K562 (cell line): ENCODE results near the gene CDCA4. TPM values are rescaled to one million over a fixed set of nuclear protein-coding genes. Genes with fewer than 3 reads are reported as not detected.

Experiments used
- ATAC-seq: fragments of 200-7000 bp; cut with Tn5 transposase; 3 replicates; pipeline ENCODE4 v1.9.1; 2020; ENCODE audit warnings: moderate library complexity
- BruUV-seq: library from RNA; stranded (reverse); fragments of 400-500 nt; replicated peaks from 2 replicates; lab custom pipeline; 2021; lab: Mats Ljungman, UMichigan
- CTCF ChIA-PET: fragments of 300-600 bp; formaldehyde crosslinking; extraction: SDS; loops from one replicate; lab custom pipeline; 2021; ENCODE audit warnings: low intra/inter-chr PET ratio; lab: Yijun Ruan, JAX
- POLR2A ChIA-PET: fragments of 300-600, 350-650 bp; sonication (Branson Sonifier 250); formaldehyde crosslinking; extraction: SDS; loops from one replicate; lab custom pipeline; 2021; ENCODE audit warnings: antibody characterized with exemption, inconsistent platforms; lab: Yijun Ruan, JAX
- DNase-seq, 4 experiments: peaks; one replicate each; pipeline versions ENCODE4 v3.0.0 to v3.0.0-alpha.2; 2011 to 2018; ENCODE audit warnings: low spot score in 3 of 4, mixed read lengths in 3 of 4; ENCODE audit errors: extremely low read depth in 1 of 4
- FAIRE-seq: peaks from 2 replicates; lab custom pipeline; 2011; peaks lifted over from hg19 to GRCh38; lab: Jason Lieb, UNC
- H2AFZ ChIP-seq: 2 replicates; pipeline ENCODE4 v1.6.0; 2011; ENCODE audit warnings: low read depth, low read length, control low read depth, inconsistent platforms
- H3K27ac ChIP-seq: fragments of 200-600 bp; 3 replicates; pipeline ENCODE4 v1.8.0; 2011; ENCODE audit warnings: low read depth, mild to moderate bottlenecking, control low read depth, inconsistent platforms, low read length, moderate library complexity, mixed read lengths; ENCODE audit errors: extremely low read depth
- H3K27me3 ChIP-seq, 2 experiments: fragments of 300-600 bp in 1 of 2; 2 replicates in 1 of 2; 3 replicates in 1 of 2; pipeline versions ENCODE4 v1.6.0 to v1.8.0; 2011; ENCODE audit warnings: inconsistent platforms in 2 of 2, low read length in 2 of 2, mild to moderate bottlenecking in 1 of 2, mixed read lengths in 1 of 2, moderate library complexity in 1 of 2; ENCODE audit not compliant: control insufficient read depth in 2 of 2, insufficient read depth in 2 of 2
- H3K36me3 ChIP-seq: fragments of 300-600 bp; 3 replicates; pipeline ENCODE4 v1.8.0; 2011; ENCODE audit warnings: mild to moderate bottlenecking, low read length, inconsistent platforms; ENCODE audit not compliant: control insufficient read depth, insufficient read depth
- H3K4me1 ChIP-seq, 2 experiments: fragments of 200-600 bp in 1 of 2; replicated peaks in 1 of 2; 2 replicates in 1 of 2; 3 replicates in 1 of 2; pipeline versions ENCODE4 v1.5.1 to v1.8.0; 2011; ENCODE audit warnings: inconsistent platforms in 2 of 2, low read length in 2 of 2, mild to moderate bottlenecking in 1 of 2, mixed read lengths in 1 of 2, moderate library complexity in 1 of 2; ENCODE audit not compliant: control insufficient read depth in 2 of 2, insufficient read depth in 2 of 2
- H3K4me2 ChIP-seq: 2 replicates; pipeline ENCODE4 v1.6.1; 2011; ENCODE audit warnings: low read length, control low read depth, inconsistent platforms, mixed read lengths; ENCODE audit not compliant: insufficient read depth
- H3K4me3 ChIP-seq: fragments of 200-600 bp; sonication (generic), shearing (Covaris generic); 2 replicates; pipeline ENCODE4 v1.5.1; 2016; ENCODE audit warnings: control low read depth, inconsistent platforms
- H3K79me2 ChIP-seq: fragments of 200-600 bp; 3 replicates; pipeline ENCODE4 v1.8.0; 2011; ENCODE audit warnings: low read length, inconsistent platforms; ENCODE audit not compliant: control insufficient read depth, insufficient read depth
- H3K9ac ChIP-seq, 2 experiments: 2 replicates each; pipeline versions ENCODE4 v1.6.0 to v1.6.1; 2011; ENCODE audit warnings: low read depth in 2 of 2, low read length in 2 of 2, control low read depth in 1 of 2, inconsistent platforms in 1 of 2, mild to moderate bottlenecking in 1 of 2, mixed read lengths in 1 of 2; ENCODE audit not compliant: insufficient read depth in 1 of 2
- H3K9me1 ChIP-seq: one replicate; pipeline ENCODE4 v1.6.0; 2011; ENCODE audit warnings: inconsistent platforms, mild to moderate bottlenecking, low read length, moderate library complexity; ENCODE audit not compliant: control insufficient read depth, insufficient read depth
- H3K9me3 ChIP-seq: replicated peaks from 2 replicates; pipeline ENCODE4 v1.5.1; 2011; ENCODE audit warnings: low read depth, low read length, inconsistent platforms; ENCODE audit not compliant: control insufficient read depth, insufficient read depth
- H4K20me1 ChIP-seq: replicated peaks from 2 replicates; pipeline ENCODE4 v1.6.1; 2011; ENCODE audit warnings: low read length, inconsistent platforms, mixed read lengths; ENCODE audit not compliant: control insufficient read depth, insufficient read depth
- ASH1L ChIP-seq: fragments of 450-650 bp; IDR thresholded peaks from 2 replicates; pipeline ENCODE4 v1.6.1; 2018; ENCODE audit warnings: borderline replicate concordance, mild to moderate bottlenecking, low read depth; ENCODE audit not compliant: partially characterized antibody
- BHLHE40 ChIP-seq: IDR thresholded peaks from 2 replicates; pipeline ENCODE4 v1.6.1; 2011; ENCODE audit warnings: low read length, improper control_type of control experiment
- ETV1 ChIP-seq: fragments of 450-650 bp; conservative IDR thresholded peaks from 2 replicates; pipeline ENCODE4 v1.6.1; 2016; ENCODE audit warnings: missing genetic modification characterization, control low read depth, low read depth, missing compliant biosample characterization
- GATAD2A ChIP-seq: fragments of 450-650 bp; IDR thresholded peaks from 2 replicates; pipeline ENCODE4 v1.6.1; 2017
- HNRNPLL ChIP-seq: fragments of 200-400 bp; formaldehyde crosslinking; IDR thresholded peaks from 2 replicates; pipeline ENCODE4 v1.6.1; 2017; ENCODE audit warnings: low read length, low read depth, mild to moderate bottlenecking; ENCODE audit not compliant: poor library complexity, severe bottlenecking
- JUND ChIP-seq, 2 experiments: IDR thresholded peaks; 2 replicates in 1 of 2; 3 replicates in 1 of 2; pipeline ENCODE4 v1.6.1; 2011; ENCODE audit warnings: borderline replicate concordance in 2 of 2, low read depth in 2 of 2, low read length in 2 of 2, improper control_type of control experiment in 1 of 2, missing biosample characterization in 1 of 2, missing genetic modification characterization in 1 of 2, missing genetic modification reagents in 1 of 2
- L3MBTL2 ChIP-seq: fragments of 450-650 bp; IDR thresholded peaks from 2 replicates; pipeline ENCODE4 v1.6.1; 2016; ENCODE audit warnings: mild to moderate bottlenecking, moderate library complexity
- LCOR ChIP-seq: sonication (generic); formaldehyde crosslinking; IDR thresholded peaks from 2 replicates; pipeline ENCODE4 v1.8.0; 2022; ENCODE audit warnings: mild to moderate bottlenecking, missing genetic modification reagents
- LEF1 ChIP-seq: fragments of 450-650 bp; IDR thresholded peaks from 2 replicates; pipeline ENCODE4 v1.6.1; 2016; ENCODE audit warnings: mild to moderate bottlenecking
- NR2C1 ChIP-seq, 2 experiments: fragments of 450-650 bp; IDR thresholded peaks; 2 replicates each; pipeline ENCODE4 v1.6.1; 2017; ENCODE audit warnings: mild to moderate bottlenecking in 2 of 2, antibody characterized with exemption in 1 of 2, inconsistent platforms in 1 of 2, missing compliant biosample characterization in 1 of 2, missing genetic modification characterization in 1 of 2
- NR2C2 ChIP-seq, 2 experiments: fragments of 200-800 bp in 1 of 2; sonication (Bioruptor generic) in 1 of 2; sonication (generic) in 1 of 2; formaldehyde crosslinking in 1 of 2; IDR thresholded peaks; 2 replicates each; pipeline versions ENCODE4 v1.6.1 to v1.8.0; 2016 to 2022; ENCODE audit warnings: mild to moderate bottlenecking in 1 of 2, missing compliant biosample characterization in 1 of 2, missing genetic modification characterization in 1 of 2, missing genetic modification reagents in 1 of 2
- OTX1 ChIP-seq: fragments of 450-650 bp; formaldehyde crosslinking; IDR thresholded peaks from 2 replicates; pipeline ENCODE4 v1.4.0; 2022; ENCODE audit warnings: mild to moderate bottlenecking
- SPI1 ChIP-seq: IDR thresholded peaks from 2 replicates; pipeline ENCODE4 v1.6.1; 2011; ENCODE audit warnings: low read depth, low read length, control low read depth, borderline replicate concordance
- ZNF431 ChIP-seq: sonication (generic); formaldehyde crosslinking; IDR thresholded peaks from 2 replicates; pipeline ENCODE4 v1.8.0; 2022; ENCODE audit warnings: mild to moderate bottlenecking, missing genetic modification reagents
- WGBS: fragments of 100-300 bp; shearing (Covaris generic); methylation state at CpG from one replicate; pipeline ENCODE4 v1.1.6; 2016; ENCODE audit warnings: low coverage, mixed read lengths; ENCODE audit not compliant: insufficient coverage; ENCODE audit errors: missing lambda C conversion rate; 5-methylcytosine and 5-hydroxymethylcytosine counted together
- in situ Hi-C: fragments of 300-500 bp; cut with MboI; formaldehyde crosslinking; loops from 4 replicates; pipeline ENCODE4 v1.15.0; 2018; ENCODE audit warnings: inconsistent platforms, mixed read lengths
- intact Hi-C: fragments of 100-400 bp; cut with micrococcal nuclease; formaldehyde crosslinking; loops from 2 replicates; pipeline ENCODE4 v1.14.2; 2022
- polyA plus RNA-seq, 8 experiments: library from polyadenylated mRNA; depleted of rRNA in 4 of 8; stranded (reverse) in 5 of 8; unstranded in 3 of 8; fragments of >200 nt; fragmentation: Nextera tagmentation in 2 of 8; fragmentation: Illumina TruSeq in 1 of 8; extraction: Ambion mirVana in 2 of 8; extraction: Trizol in 1 of 8; gene quantifications; 2 replicates each; pipeline versions ENCODE4 v1.2.1 to v1.2.3, GENCODE V29; 2011 to 2014; ENCODE audit warnings: inconsistent platforms in 1 of 8, missing spikeins in 1 of 8
- total RNA-seq, 7 experiments: library from RNA; depleted of rRNA in 6 of 7; stranded (reverse); fragments of >200 nt in 6 of 7; fragmentation: Illumina TruSeq in 2 of 7; extraction: Trizol in 2 of 7; gene quantifications; 2 replicates each; pipeline versions ENCODE4 v1.2.1 to v1.2.3, GENCODE V29; 2011 to 2021; ENCODE audit warnings: low replicate concordance in 1 of 7
- TF ChIP-seq, protein P1 (sequence below): sonication (generic); formaldehyde crosslinking; IDR thresholded peaks from 2 replicates; pipeline ENCODE4 v1.8.0; 2022; ENCODE audit warnings: missing genetic modification reagents, mild to moderate bottlenecking, borderline replicate concordance
- TF ChIP-seq, protein P2 (sequence below), 2 experiments: fragments of 250-450 bp in 1 of 2; fragments of 450-650 bp in 1 of 2; sonication (Bioruptor Pico) in 1 of 2; IDR thresholded peaks; 2 replicates each; pipeline versions ENCODE4 v1.6.1 to v1.8.0; 2016 to 2021; ENCODE audit warnings: mild to moderate bottlenecking in 2 of 2, moderate library complexity in 2 of 2, missing compliant biosample characterization in 1 of 2, missing genetic modification characterization in 1 of 2

CDCA4 gene
- total and polyA plus RNA-seq, 9 of the 15 experiments (the other 6 are each of a cell fraction or from before 2014, with no cell fraction given): 6.6 to 44.2 (median 23.0) TPM

DNA sequence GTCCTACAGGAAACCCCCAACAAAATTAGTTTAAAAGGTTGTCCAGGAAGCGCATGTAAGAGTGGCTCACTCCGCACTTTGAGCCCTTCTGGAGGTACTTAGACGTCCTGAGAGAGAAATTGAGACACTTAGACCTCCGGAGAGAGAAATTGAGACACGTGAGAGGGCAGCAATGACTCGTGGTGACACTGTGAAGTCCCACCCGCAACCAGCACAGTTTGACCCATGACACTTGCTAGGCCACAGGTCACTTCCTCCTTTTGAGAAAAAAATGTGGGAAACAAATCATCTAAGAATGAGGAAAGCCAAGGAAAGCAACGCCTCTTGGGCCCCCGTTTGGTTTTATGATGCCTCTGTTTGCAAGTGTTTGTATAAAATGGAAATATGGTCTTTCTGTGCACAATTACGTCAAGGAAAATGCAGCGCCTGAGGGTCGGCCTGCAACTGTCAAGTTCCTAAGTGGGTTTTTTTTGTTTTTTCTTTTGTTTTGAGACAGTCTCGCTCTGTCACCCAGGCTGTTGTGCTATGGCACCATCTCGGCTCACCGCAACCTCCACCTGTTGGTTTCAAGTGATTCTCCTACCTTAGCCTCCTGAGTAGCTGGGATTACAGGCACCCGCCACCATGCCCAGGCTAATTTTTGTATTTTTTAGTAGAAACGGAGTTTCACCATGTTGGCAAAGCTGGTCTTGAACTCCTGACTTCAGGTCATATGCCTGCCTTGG is 13.6 kb upstream of the CDCA4 start:
- no peak overlapping the region for H3K27ac ChIP-seq
- H3K9me3 ChIP-seq: no peaks in the 10 kb centered on the region
- in situ Hi-C loops: no loop called here
- no peak overlapping the region for H3K9ac ChIP-seq
- WGBS: 62% methylated on average over 15 of the region's 17 CpGs
- DNase-seq: no peak
- ATAC-seq: no peak
- H3K4me1 ChIP-seq: no peaks in the 10 kb centered on the region; a peak in 2 of 5 replicates
- H3K27me3 ChIP-seq: no peaks in the 10 kb centered on the region
- H3K4me3 ChIP-seq: no peak overlapping the region
- POLR2A ChIA-PET: no interaction called here
- H2AFZ ChIP-seq: peak overlapping the region; percentile 66
- no peaks in the 10 kb centered on the region for H3K79me2 ChIP-seq
- FAIRE-seq: no peak
- H3K36me3 ChIP-seq: no peaks in the 10 kb centered on the region
- H3K4me2 ChIP-seq: no peak overlapping the region
- no peaks in the 10 kb centered on the region for H4K20me1 ChIP-seq
- intact Hi-C loops: no loop called here
- no peaks in the 10 kb centered on the region for H3K9me1 ChIP-seq
- no TSS peak for BruUV-seq
- CTCF ChIA-PET: no interaction called here
- no peak for TF ChIP-seq LCOR (CRISPR knock-in tag)
- peak; percentile 37; the same call in 1 of the 2 replicates for TF ChIP-seq L3MBTL2
- no peak for TF ChIP-seq LEF1
- peak; percentile 84 for TF ChIP-seq SPI1
- TF ChIP-seq HNRNPLL: no peak
- no peak for TF ChIP-seq OTX1
- TF ChIP-seq NR2C2 (CRISPR knock-in tag; IDR thresholded peaks at IDR 0.05): no peak
- 0 out of 2 replicates have a peak, but pooled peaks have one; percentile 36 for TF ChIP-seq NR2C2 (tag; IDR thresholded peaks at IDR 0.05)
- no peak for TF ChIP-seq JUND (IDR thresholded peaks at IDR 0.05; ENCODE audit: borderline replicate concordance, low read depth, low read length)
- no peak for TF ChIP-seq JUND (tag; IDR thresholded peaks at IDR 0.05; ENCODE audit: borderline replicate concordance, low read depth, low read length)
- 0 out of 2 replicates have a peak, but pooled peaks have one; percentile 25 for TF ChIP-seq BHLHE40
- peak; percentile 71 for TF ChIP-seq NR2C1 (IDR thresholded peaks at IDR 0.05)
- peak; percentile 66 for TF ChIP-seq NR2C1 (tag; IDR thresholded peaks at IDR 0.05)
- TF ChIP-seq, protein P1, sequence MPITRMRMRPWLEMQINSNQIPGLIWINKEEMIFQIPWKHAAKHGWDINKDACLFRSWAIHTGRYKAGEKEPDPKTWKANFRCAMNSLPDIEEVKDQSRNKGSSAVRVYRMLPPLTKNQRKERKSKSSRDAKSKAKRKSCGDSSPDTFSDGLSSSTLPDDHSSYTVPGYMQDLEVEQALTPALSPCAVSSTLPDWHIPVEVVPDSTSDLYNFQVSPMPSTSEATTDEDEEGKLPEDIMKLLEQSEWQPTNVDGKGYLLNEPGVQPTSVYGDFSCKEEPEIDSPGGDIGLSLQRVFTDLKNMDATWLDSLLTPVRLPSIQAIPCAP: no peak
- TF ChIP-seq, protein P2, sequence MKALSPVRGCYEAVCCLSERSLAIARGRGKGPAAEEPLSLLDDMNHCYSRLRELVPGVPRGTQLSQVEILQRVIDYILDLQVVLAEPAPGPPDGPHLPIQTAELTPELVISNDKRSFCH (CRISPR knock-in tag; IDR thresholded peaks at IDR 0.05): no peak
- TF ChIP-seq, protein P2 (tag; IDR thresholded peaks at IDR 0.05): no peak
- TF ChIP-seq GATAD2A: no peak
- no peak for TF ChIP-seq ZNF431 (CRISPR knock-in tag)
- TF ChIP-seq ASH1L: no peak
- no peak for TF ChIP-seq ETV1 (tag)
